ENCODE results near the gene IVD.

DNA sequence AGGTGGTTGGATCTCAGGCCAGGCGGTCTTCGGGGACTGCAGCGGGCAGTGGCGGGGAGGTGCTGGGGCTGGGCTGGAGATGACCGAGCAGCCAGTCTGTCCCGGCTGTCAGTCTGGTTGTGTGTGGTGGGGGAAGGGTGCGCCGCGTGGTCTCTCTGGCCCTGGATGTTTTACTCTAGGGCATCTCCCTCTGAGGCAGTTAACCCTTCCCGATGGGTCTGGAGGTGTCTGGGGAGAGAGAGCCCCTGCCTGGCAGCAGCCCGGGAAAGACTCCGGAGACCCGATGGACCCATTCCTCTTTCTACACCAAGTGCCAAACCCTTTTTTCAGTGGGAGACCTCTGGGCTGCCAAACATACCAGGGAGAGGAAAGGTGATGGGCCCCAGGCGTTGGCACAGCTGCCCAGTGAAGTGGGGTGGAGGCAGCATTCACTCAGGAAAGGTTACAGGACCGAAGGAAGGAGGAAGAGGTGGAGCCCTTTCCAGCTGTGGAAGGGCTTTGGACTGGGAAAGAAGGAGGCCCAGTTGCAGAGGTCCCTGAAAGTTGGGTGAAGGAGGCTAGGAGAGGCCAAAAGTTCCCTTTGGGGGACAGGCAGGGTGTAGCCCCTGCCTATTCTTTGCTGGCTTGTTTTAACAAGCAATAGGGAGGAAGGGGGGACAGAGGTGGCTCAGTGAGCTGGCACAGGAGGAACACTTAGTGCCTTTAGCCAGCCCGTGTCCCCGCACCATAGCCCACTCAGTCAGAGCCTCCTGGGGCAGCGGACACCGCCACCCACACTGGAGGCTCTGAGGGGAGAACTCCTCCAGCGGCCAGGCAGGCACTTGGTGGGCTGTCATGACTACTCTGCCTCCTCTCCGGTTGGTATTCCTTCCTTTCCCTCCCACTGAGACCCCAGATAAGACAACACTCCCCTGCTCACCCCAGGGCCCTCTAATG is 32.4 kb downstream of the IVD start:
- TF ChIP-seq, protein P1, sequence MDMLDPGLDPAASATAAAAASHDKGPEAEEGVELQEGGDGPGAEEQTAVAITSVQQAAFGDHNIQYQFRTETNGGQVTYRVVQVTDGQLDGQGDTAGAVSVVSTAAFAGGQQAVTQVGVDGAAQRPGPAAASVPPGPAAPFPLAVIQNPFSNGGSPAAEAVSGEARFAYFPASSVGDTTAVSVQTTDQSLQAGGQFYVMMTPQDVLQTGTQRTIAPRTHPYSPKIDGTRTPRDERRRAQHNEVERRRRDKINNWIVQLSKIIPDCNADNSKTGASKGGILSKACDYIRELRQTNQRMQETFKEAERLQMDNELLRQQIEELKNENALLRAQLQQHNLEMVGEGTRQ (IDR thresholded peaks at IDR 0.05; ENCODE audit: borderline replicate concordance, low read depth, low read length): no peak
- TF ChIP-seq, protein P2, sequence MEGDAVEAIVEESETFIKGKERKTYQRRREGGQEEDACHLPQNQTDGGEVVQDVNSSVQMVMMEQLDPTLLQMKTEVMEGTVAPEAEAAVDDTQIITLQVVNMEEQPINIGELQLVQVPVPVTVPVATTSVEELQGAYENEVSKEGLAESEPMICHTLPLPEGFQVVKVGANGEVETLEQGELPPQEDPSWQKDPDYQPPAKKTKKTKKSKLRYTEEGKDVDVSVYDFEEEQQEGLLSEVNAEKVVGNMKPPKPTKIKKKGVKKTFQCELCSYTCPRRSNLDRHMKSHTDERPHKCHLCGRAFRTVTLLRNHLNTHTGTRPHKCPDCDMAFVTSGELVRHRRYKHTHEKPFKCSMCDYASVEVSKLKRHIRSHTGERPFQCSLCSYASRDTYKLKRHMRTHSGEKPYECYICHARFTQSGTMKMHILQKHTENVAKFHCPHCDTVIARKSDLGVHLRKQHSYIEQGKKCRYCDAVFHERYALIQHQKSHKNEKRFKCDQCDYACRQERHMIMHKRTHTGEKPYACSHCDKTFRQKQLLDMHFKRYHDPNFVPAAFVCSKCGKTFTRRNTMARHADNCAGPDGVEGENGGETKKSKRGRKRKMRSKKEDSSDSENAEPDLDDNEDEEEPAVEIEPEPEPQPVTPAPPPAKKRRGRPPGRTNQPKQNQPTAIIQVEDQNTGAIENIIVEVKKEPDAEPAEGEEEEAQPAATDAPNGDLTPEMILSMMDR (IDR thresholded peaks at IDR 0.05): no peak
- TF ChIP-seq FOSL2 (IDR thresholded peaks at IDR 0.05; ENCODE audit: borderline replicate concordance, low read depth) (no peak), RFX5 (IDR thresholded peaks at IDR 0.05; ENCODE audit: low read length) (no peak), JUND (IDR thresholded peaks at IDR 0.05) (no peak), MXI1 (IDR thresholded peaks at IDR 0.05; ENCODE audit: low read depth, low read length) (no peak), CHD2 (IDR thresholded peaks at IDR 0.05; ENCODE audit: low read length, partially characterized antibody) (no peak), TAF1 (IDR thresholded peaks at IDR 0.05; ENCODE audit: borderline replicate concordance, low read depth, low read length) (no peak), EZH2phosphoT487 (IDR thresholded peaks at IDR 0.05; ENCODE audit: borderline replicate concordance, low read depth) (no peak), SIN3A (IDR thresholded peaks at IDR 0.05; ENCODE audit: borderline replicate concordance, low read depth, low read length) (no peak), TEAD4 (IDR thresholded peaks at IDR 0.05; ENCODE audit: borderline replicate concordance, insufficient read depth) (no peak), GATA2 (CRISPR knock-in tag; IDR thresholded peaks at IDR 0.05) (no peak), NFIC (IDR thresholded peaks at IDR 0.05; ENCODE audit: borderline replicate concordance) (no peak)

Data from SK-N-SH (cell line).